Activated CD4-positive, CD25-positive, alpha-beta regulatory T cell treated with anti-CD3 and anti-CD28 coated beads, Interleukin-2, amount 50 U/mL, for 72 hours (primary cell): ENCODE results near the gene MARCKSL1.
"Not testable (repeated sequence)": the region's sequence is repeated elsewhere in the genome, so short reads cannot be mapped to it uniquely, and the experiment has no call there.

Experiments used
- DNase-seq: peaks from one replicate; pipeline ENCODE4 v3.0.0; 2021

The MARCKSL1 gene

DNA sequence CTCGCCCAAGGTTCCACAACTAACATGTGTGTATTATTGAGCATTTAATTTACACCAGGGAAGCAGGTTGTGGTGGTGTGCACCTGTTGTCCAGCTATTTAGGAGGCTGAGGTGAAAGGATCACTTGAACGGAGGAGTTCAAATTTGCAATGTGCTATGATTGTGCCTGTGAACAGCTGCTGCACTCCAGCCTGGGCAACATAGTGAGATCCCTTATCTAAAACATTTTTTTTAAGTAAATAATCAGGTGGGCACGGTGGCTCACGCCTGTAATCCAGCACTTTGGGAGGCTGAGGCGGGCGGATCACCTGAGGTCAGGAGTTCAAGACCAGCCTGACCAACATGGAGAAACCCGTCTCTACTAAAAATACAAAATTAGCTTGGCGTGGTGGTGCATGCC, 51.3 kb downstream of the MARCKSL1 start:
- DNase-seq = not testable (repeated sequence)
